ENCODE measurements around the gene NME3. TPM values are rescaled to one million over a fixed set of nuclear protein-coding genes. Genes with fewer than 3 reads are reported as not detected.

The NME3 gene
- total RNA-seq, 1 experiment from 2014 or later = 103 TPM

DNA sequence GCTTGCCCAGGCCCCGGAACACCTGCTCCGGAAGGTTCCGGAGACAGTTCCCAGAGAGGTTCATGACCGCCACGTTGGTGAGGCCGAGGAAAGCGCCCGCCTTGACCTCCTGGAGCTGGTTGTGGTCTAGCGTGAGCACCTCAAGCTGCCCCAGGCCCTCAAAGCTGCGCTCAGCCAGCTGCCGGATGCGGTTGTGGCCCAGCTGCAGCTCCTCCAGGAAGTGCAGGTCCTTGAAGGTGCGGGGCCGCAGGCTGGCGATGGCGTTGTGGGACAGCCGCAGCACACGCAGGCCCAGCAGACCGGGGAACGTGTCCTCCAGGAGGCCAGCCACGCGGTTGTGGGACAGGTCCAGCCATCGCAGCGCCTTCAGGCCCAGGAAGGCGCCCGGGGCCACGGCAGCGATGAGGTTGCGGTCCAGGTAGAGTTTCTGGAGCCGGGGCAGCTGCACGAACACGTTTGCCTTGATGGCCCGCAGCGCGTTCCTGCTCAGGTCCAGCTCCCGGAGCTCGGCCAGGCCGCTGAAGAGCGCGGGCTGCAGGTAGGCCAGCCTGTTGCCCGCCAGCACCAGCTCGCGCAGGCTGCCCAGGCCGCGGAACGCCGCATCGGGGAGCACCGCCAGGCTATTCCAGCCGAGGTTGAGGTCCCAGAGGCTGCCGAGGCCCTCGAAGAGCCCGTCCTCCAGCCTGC is 20.1 kb upstream of the NME3 start:
- no peak overlapping the region for H3K27ac ChIP-seq (ENCODE audit: low read depth, low read length)
- no peaks in the 10 kb centered on the region for H3K27me3 ChIP-seq (ENCODE audit: insufficient read depth, low read length)
- no peak overlapping the region for H3K4me3 ChIP-seq (replicated peaks in 1 of 2; ENCODE audit: low read depth in 1 of 2, low read length in 2 of 2)
- H4K20me1 ChIP-seq (ENCODE audit: insufficient read depth) = no peaks in the 10 kb centered on the region
- CTCF ChIA-PET = no interaction called here
- no peak overlapping the region for H3K9ac ChIP-seq (ENCODE audit: low read length)
- DNase-seq (ENCODE audit: low read depth, low spot score) (no peak), ATAC-seq (no peak)
- no TSS peak for BruUV-seq (replicated peaks)
- no peaks in the 10 kb centered on the region for H3K4me1 ChIP-seq (ENCODE audit: control insufficient read depth in 1 of 2, insufficient read depth in 2 of 2, low read length in 2 of 2)
- H3K9me3 ChIP-seq (ENCODE audit: control insufficient read depth in 1 of 2, insufficient read depth in 1 of 2, low read depth in 1 of 2, low read length in 2 of 2) = no peaks in the 10 kb centered on the region
- intact Hi-C loops (cut with micrococcal nuclease) = no loop called here
- peaks cover 12% of the 10 kb centered on the region; the same call in 1 of the 2 replicates for H3K79me2 ChIP-seq (ENCODE audit: insufficient read depth, low read length)
- POLR2A ChIA-PET = no interaction called here
- no peak overlapping the region for H2AFZ ChIP-seq (ENCODE audit: low read depth, low read length, poor library complexity, severe bottlenecking)
- no peak overlapping the region for H3K4me2 ChIP-seq (ENCODE audit: low read length)
- RAD21 ChIA-PET (ENCODE audit: low non-redundant PET in 1 of 2, low total read pairs in 2 of 2, uncharacterized antibody in 2 of 2, unreplicated experiment in 2 of 2) = no interaction called here
- TF ChIP-seq ZNF274 (IDR thresholded peaks at IDR 0.05; ENCODE audit: low read depth, low read length) (no peak), RAD21 (IDR thresholded peaks at IDR 0.05; ENCODE audit: low read depth) (no peak), EZH2phosphoT487 (IDR thresholded peaks at IDR 0.05; ENCODE audit: borderline replicate concordance) (no peak), EZH2 (IDR thresholded peaks at IDR 0.05) (no peak), JUND (IDR thresholded peaks at IDR 0.05) (no peak), POLR2A (IDR thresholded peaks at IDR 0.05; ENCODE audit: borderline replicate concordance, extremely low read depth, insufficient read depth, insufficient read length) (no peak), ZFX (IDR thresholded peaks at IDR 0.05) (no peak), YY1 (IDR thresholded peaks at IDR 0.05; ENCODE audit: extremely low read depth, insufficient replicate concordance, low read depth, low read length) (no peak)
- TF ChIP-seq, protein P1, sequence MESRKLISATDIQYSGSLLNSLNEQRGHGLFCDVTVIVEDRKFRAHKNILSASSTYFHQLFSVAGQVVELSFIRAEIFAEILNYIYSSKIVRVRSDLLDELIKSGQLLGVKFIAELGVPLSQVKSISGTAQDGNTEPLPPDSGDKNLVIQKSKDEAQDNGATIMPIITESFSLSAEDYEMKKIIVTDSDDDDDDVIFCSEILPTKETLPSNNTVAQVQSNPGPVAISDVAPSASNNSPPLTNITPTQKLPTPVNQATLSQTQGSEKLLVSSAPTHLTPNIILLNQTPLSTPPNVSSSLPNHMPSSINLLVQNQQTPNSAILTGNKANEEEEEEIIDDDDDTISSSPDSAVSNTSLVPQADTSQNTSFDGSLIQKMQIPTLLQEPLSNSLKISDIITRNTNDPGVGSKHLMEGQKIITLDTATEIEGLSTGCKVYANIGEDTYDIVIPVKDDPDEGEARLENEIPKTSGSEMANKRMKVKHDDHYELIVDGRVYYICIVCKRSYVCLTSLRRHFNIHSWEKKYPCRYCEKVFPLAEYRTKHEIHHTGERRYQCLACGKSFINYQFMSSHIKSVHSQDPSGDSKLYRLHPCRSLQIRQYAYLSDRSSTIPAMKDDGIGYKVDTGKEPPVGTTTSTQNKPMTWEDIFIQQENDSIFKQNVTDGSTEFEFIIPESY (IDR thresholded peaks at IDR 0.05; ENCODE audit: extremely low read depth, insufficient replicate concordance, low read length) = no peak
- H3K9me2 ChIP-seq (ENCODE audit: insufficient read depth) = no peaks in the 10 kb centered on the region
- H3K36me3 ChIP-seq (ENCODE audit: control insufficient read depth in 1 of 2, insufficient read depth in 2 of 2, low read length in 2 of 2) = no peaks in the 10 kb centered on the region; a peak in 1 of 4 replicates
